Measurements from ENCODE around the gene CEP112. TPM values are rescaled to one million over a fixed set of nuclear protein-coding genes. Genes with fewer than 3 reads are reported as not detected.
A peak's percentile ranks its signal among the peaks of the same experiment; 100 is the strongest.

CEP112 gene
- 10 to 100 TPM; 50.2 to 78.8 TPM for total RNA-seq
- polyA plus RNA-seq (ENCODE audit: insufficient read depth, low read depth, low replicate concordance), result 107 TPM
- long read RNA-seq, donor 1, result 0 reads
- long read RNA-seq, donor 2, result 0 reads

- no peaks in the 10 kb centered on the region for H3K9me3 ChIP-seq
- peak; percentile 91 for DNase-seq
- intact Hi-C loops (cut with DNase I; ENCODE audit: low total_unique reads), result no loop called here
- WGBS, 2 donors, result 1% methylated on average over 64 of the region's 83 CpGs; no CpG with 5 or more reads in 1 of the 2 donors
- H3K4me3 ChIP-seq, result peak within 1 kb of the TSS; percentile 72 to 74
- peaks cover 10% of the 10 kb centered on the region for H3K4me1 ChIP-seq
- peak within 1 kb of the TSS; percentile 67 to 79 for H3K27ac ChIP-seq
- no peaks in the 10 kb centered on the region for H3K27me3 ChIP-seq
- no peak for TF ChIP-seq POLR2A (IDR thresholded peaks at IDR 0.05)
- TF ChIP-seq CTCF (IDR thresholded peaks at IDR 0.05), result no peak
- no peaks in the 10 kb centered on the region for H3K36me3 ChIP-seq (ENCODE audit: low read depth, missing control alignments)
Measured at GRCh38 chr17:66191593-66192377, at the start of gene CEP112. Gene CEP112, minus strand, starts transcription at chr17:66192133.

GRCh38 chr17:66240630-66241029, 48.7 kb upstream of the CEP112 start:
- intact Hi-C loops (cut with DNase I; ENCODE audit: low total_unique reads), result no loop called here
- 80 to 88% methylated on average over 3 of the region's 3 CpGs for WGBS, 2 donors
- no peak for DNase-seq

GRCh38 chr17:66240013-66240412, 48.1 kb upstream of the CEP112 start:
- no peaks in the 10 kb centered on the region for H3K36me3 ChIP-seq (ENCODE audit: low read depth, missing control alignments)
- no peaks in the 10 kb centered on the region for H3K9me3 ChIP-seq
- H3K4me1 ChIP-seq, result no peaks in the 10 kb centered on the region
- TF ChIP-seq CTCF (IDR thresholded peaks at IDR 0.05), result no peak
- TF ChIP-seq POLR2A (IDR thresholded peaks at IDR 0.05), result no peak
- no peaks in the 10 kb centered on the region for H3K27me3 ChIP-seq
- H3K27ac ChIP-seq, result no peak overlapping the region
- H3K4me3 ChIP-seq, result no peak overlapping the region
- intact Hi-C loops (cut with DNase I; ENCODE audit: low total_unique reads), result no loop called here
- 87 to 89% methylated on average over 6 of the region's 6 CpGs for WGBS, 2 donors
- no peak for DNase-seq

More at GRCh38 chr17:66240630-66241029, 48.7 kb upstream of the CEP112 start:
- Histone ChIP-seq H3K4me3 (no peak overlapping the region), H3K4me1 (no peaks in the 10 kb centered on the region), H3K27ac (no peak overlapping the region), H3K36me3 (ENCODE audit: low read depth, missing control alignments) (no peaks in the 10 kb centered on the region), H3K27me3 (no peaks in the 10 kb centered on the region), H3K9me3 (no peaks in the 10 kb centered on the region)
- TF ChIP-seq CTCF (IDR thresholded peaks at IDR 0.05), result no peak
- TF ChIP-seq POLR2A (IDR thresholded peaks at IDR 0.05), result no peak

GRCh38 chr17:66235377-66235994, 43.6 kb upstream of the CEP112 start:
- Histone ChIP-seq H3K27me3 (no peaks in the 10 kb centered on the region), H3K4me1 (no peaks in the 10 kb centered on the region), H3K4me3 (no peak overlapping the region), H3K9me3 (no peaks in the 10 kb centered on the region), H3K36me3 (ENCODE audit: low read depth, missing control alignments) (no peaks in the 10 kb centered on the region), H3K27ac (no peak overlapping the region)
- no peak for TF ChIP-seq POLR2A (IDR thresholded peaks at IDR 0.05)
- no peak for TF ChIP-seq CTCF (IDR thresholded peaks at IDR 0.05)
- 87 to 91% methylated on average over 3 of the region's 3 CpGs for WGBS, 2 donors
- intact Hi-C loops (cut with DNase I; ENCODE audit: low total_unique reads), result no loop called here
- DNase-seq, result no peak

Data from testis (tissue), 5 donors.